Fibroblast of the conjunctiva (primary cell): ENCODE results near the gene TAF13.

Experiments
- DNase-seq: peaks from one replicate; pipeline ENCODE4 v3.0.0-alpha.2; 2010; ENCODE audit warnings: low read depth

TAF13 gene

DNA sequence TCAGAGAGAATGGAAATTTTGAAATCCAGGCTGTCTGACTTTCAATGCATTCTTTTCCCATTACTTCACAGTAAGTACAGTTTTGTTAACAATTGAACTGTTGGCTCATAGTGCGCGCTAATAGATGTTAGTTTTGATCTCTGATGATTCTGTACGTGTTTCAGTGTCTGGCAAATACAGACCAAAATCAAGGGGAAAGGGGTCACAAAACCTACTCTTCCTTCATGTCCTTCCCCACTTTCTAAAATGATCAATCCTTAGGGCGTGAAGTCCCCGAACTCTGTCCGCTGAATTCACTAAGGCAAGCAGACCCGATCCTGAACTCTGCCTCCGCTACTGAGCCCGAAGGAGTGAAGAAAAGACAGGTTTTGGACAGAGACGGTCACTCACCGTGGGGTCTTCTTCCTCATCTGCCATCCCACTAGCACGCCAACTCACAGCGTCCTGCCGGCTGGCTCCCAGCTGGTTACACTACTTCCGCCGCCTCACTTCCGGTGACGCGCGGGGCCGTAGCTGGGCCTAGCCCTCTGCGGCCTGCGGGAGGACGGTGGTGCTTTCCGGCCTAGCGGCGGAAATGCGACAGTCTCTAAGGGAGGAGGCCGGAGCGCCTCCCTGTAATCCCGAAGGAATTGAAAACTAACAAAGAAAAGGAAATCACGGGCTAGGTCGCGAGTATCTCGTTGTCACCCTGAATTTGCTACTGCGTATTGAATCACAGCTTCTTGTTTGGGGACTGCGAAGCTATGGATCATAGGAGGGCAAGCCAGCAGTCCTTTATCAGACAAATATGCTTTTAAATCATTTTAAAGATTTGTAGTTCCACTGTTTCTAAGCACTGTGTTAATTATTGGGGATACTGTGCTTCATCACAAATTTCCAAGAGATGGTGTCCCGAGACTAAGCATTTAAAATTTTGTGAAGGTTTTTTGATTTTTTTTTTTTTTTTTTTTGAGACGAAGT, at the start of gene TAF13:
TSS of gene TAF13 (minus strand) at position 473 of the 960 bp plus-strand sequence. CDS start at position 417, 56 bp downstream.
- DNase-seq, result peak; percentile 83

- no peak for DNase-seq
These were observed 44.6 kb upstream of the TAF13 start for GRCh38 chr1:109120356-109120755.

GRCh38 chr1:109118089-109118488, 42.3 kb upstream of the TAF13 start:
- no peak for DNase-seq

GRCh38 chr1:109116286-109116685, 40.5 kb upstream of the TAF13 start:
- no peak for DNase-seq

- no peak for DNase-seq
These were observed 39.9 kb upstream of the TAF13 start for GRCh38 chr1:109115685-109116084.

- DNase-seq, result no peak
These were observed 38.5 kb upstream of the TAF13 start for GRCh38 chr1:109114342-109114674.

- DNase-seq, result no peak
These were observed 38.0 kb upstream of the TAF13 start, which contains the start of gene ELAPOR1 for GRCh38 chr1:109113590-109114341. Gene ELAPOR1 (plus strand): TSS chr1:109114115. CDS start chr1:109114184, 69 bp downstream.

DNA sequence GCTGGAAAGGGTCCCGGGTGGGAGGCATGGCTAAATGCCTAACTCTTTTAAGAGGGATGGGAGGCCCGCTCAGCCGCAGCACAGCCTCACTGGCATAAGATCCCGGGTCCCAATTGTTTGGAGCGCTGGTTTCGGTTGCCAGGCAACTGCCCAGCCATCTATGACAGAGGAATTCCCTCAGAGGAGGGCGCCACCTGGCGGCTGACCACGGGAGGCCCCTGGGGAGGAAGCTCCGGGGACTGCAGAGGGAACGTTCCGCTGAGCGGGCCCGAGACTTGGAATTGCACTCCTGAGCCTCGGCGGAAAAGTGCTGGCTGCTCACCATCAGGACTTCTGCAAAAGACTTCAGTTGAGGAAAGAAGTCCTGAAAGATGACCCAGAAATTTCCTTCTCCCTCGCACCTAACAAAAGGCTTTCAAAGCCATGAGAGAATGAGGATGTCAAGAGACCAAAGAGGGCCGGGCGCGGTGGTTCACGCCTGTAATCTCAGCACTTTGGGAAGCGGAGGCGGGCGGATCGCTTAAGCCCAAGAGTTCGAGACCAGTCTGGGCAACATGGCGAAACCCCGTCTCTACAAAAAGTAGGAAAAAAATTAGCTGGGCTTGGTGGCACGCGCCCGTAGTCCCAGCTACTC, 37.0 kb upstream of the TAF13 start:
- DNase-seq, result peak; percentile 79

DNA sequence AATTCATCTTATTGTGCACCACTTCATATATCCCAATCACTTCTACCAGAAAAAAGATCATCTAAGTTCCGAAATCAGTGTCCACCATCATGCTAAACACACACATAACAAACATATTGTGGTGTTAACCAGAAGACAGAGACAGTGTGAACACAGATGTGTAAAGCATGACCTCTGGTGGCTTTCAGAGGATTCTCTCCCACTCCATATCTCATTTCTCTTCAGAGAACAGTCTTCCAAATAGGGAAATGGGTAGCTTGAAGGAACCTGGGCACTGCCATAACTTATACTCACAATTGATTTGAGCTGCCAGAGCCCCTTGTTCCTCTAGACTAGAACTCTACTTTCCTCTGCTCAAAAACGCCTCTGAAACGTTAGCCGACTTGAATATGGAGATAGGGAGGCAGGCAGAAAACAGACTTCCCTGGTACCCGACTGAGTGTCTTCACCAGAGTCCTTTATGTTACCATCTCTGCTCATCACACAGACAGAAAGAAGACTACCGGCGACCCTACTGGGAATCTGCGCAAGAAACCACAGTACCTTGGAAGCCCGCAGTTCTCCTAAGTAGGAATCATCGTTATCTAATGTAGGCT, 36.4 kb upstream of the TAF13 start:
- no peak for DNase-seq

DNA sequence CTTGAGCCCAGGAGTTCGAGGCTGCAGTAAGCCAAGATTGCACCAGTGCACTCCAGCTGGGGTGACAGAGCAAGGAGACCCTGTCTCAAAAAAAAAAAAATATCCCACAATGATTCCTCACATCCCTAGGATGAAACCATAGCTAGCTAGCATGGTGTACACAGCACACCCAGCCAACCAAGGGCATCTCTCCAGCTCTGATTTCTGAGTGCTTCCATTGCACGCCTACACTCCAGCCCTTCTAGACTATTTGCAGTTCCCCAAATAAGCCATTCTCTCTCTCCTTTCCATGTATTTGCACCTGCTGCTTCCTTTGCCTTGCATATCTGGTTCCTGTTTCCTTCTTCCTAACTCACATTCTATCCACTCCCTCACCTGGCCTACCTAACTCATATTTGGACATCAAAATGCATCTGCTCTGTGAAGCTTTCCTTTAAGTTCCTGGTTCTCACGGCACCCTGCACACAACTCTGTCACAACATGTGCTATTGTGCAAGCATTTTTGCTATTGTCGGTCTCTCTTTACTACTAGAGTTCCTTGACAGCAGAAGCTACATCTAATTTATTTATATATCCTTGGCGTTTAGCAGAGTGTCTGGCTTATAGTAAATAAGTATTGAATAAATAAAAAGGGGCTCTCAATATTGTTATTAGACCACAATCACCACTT, 35.7 kb upstream of the TAF13 start:
- no peak for DNase-seq

DNA sequence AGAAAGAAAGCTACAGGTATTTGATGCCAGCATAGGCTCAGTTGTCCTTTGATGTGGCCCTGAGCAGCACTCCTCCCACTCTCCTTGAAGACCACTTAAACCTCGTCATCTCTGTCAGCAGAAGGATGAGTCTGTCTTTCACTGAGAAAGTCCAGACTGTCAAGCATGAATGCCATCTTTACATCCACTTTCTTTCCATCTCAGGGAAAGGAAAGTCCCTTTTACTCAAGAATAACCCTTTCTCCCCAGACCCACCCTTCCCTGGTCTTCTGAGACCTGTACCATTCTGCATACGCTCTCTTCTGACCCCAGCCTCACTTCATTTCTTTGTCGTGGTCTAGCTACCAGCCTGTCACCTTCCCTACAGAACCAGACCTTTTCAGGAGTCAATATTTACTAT, 34.1 kb upstream of the TAF13 start:
- DNase-seq, result no peak

- no peak for DNase-seq
These were observed 32.0 kb upstream of the TAF13 start for GRCh38 chr1:109107785-109108184.

- DNase-seq, result no peak
These were observed 30.1 kb upstream of the TAF13 start for GRCh38 chr1:109105881-109106280.

DNA sequence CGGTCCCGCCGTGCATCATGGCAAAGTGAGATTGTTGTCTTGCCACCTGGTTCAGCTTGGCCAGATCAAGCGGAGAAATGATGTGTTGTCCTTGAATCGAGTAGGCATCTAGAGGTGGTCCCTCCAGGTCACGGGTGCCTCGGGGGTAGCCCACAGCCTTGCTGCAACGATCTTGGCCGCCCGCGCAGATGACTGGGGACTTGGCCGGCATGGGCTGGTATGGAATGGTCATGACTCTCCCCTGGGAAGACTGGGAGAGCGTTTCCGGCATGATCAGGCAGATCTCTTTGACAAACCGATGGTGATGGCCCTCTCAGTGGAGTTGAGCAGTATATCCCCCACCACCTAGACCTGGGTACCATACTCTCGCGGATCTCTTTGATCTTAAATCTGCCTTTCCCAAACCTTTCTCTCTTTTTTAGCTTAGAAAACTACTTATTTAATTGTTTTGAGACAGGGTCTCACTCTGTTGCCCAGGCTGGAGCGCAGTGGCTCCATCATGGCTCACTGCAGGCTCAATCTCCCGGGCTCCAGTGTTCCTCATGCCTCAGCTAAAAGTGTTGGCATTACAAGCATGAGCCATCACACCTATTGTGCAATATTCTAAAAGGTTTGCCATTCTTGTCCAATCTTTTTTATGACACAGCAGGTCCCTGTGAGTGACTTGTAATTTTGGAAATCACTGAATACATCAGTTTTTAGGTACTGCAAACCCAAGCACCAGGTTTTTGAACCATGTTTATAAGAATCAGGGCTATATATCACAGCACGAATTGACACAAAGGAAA, 28.8 kb upstream of the TAF13 start:
- DNase-seq, result no peak

DNA sequence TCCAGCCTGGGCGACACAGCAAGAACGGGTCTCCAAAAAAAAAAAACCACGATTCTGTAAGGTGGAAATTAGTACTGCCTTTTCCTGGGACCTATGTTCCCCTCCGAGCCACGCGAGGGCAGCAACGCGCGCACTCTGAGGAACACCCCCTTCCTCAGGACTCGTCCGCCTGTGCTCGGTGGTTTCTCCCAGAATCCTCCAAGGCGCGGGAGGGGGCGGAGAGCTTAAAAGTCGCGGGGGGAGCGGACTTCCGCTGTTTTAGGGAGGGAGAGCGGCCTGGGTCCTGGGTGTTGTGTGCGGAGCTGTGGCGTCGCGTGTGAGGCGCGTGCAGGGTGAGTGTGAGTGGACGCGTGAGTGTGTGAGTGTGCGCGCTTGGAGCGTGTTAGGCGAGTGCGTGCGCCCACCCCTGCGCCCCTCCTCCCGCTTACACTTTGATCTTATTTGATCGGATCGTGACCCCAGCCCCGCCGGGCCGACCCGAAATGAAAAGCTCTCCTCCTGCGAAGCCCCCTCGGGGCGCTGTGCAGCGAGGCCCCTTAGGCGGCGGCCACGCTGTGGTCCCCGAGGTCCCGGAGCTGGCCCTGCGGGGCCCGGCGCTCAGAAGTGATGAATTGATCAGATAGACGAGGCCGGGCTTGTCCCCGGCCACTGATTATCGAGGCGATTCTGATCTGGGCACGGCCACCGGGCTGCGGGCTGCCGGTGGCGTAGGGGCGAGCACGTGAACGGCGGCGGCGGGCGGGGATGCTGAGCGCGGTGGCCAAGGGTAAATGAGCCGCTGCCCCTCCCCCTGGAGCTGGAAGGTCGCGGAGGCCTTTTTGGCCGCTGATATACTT, 24.4 kb upstream of the TAF13 start:
- peak; percentile 94 for DNase-seq

DNA sequence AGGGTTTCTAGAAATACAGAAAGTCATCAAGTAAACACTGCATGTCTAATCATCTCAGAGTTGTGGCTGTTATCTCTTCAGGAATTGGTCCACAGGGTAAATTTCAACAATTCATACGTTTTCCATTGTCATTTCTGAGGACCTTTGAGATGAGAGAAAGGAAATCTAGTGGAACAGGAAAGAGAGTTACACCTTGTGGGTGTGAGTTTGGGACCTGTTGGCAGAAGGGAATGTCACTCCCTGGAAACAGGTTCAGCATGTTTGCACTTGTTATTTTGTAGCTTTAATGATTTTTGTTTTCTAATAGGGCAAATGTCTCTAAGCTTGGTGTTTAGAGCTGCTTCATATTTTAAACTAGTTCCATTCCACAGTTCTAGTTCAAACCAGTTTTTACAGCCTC, 20.3 kb upstream of the TAF13 start:
- DNase-seq, result no peak

DNA sequence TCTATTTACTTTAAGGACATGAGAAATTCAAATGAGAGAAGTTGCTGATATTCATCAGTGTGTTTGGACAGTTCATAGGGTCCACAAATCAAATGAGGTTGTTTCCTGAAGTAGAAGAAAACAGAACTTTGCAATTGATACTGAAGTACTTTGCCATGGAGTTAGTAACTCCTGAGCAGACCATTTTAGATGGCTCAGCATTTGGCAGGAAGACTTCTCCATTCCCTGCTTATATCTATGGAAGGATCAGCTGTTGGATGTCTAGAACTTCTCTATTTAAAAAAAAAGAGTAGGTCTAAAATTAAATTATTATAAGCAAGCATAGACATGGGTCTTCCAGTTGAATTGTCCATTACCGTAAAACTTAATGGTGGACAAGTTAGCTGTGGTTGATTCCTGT, 19.8 kb upstream of the TAF13 start:
- DNase-seq, result no peak

DNA sequence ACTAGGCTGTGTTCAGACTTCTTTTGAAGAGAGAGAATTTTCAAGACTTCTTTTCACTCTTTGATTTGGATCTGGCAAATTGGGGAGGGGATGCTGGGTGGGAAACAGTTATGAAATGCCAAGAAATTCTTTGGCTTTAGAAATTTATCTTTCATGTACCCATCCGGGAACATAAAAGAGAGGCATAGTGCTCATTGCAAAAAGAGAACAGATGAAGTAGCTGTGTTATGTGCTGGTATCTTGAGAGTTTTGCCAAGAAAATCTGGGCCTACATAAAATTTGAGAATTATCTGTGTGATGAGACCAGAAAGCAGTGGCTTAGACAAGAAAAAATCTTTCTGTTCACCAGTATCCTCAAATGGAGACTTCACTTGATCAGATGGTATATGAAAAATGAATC, 19.1 kb upstream of the TAF13 start:
- DNase-seq, result no peak

GRCh38 chr1:109094377-109094803, 18.6 kb upstream of the TAF13 start:
- DNase-seq, result no peak

- no peak for DNase-seq
These were observed 16.0 kb upstream of the TAF13 start for GRCh38 chr1:109091839-109092193.
